Gastrocnemius medialis (tissue), 4 donors: ENCODE results near the gene VRK3.

Source experiments
- CTCF ChIP-seq, 5 experiments: fragments of 450-650 bp in 3 of 5; fragments of 200-600 bp in 2 of 5; sonication (generic) in 2 of 5; IDR thresholded peaks in 4 of 5; conservative IDR thresholded peaks in 1 of 5; 1 replicate in 4 of 5; 2 replicates in 1 of 5; pipeline ENCODE4 v1.5.1; 2016 to 2019; ENCODE audit warnings: antibody characterized with exemption in 5 of 5, mild to moderate bottlenecking in 3 of 5, moderate library complexity in 3 of 5
- POLR2A ChIP-seq, 2 donors: fragments of 450-650 bp; IDR thresholded peaks; one replicate each; pipeline ENCODE4 v1.6.1; 2017; ENCODE audit warnings: antibody characterized with exemption in 2 of 2, mild to moderate bottlenecking in 2 of 2, moderate library complexity in 2 of 2

GRCh38 chr19:50000841-50001557 lies 24.2 kb downstream of the VRK3 start:
- TF ChIP-seq CTCF (IDR thresholded peaks at IDR 0.05 in 4 of 5, conservative IDR thresholded peaks at IDR 0.05 in 1 of 5) (no peak), POLR2A (IDR thresholded peaks at IDR 0.05) (no peak)
